H9 (cell line): Measurements from ENCODE around the gene HACL1. TPM values are rescaled to one million over a fixed set of nuclear protein-coding genes. Genes with fewer than 3 reads are reported as not detected.

ENCODE experiments used
- DNase-seq: peaks from one replicate; pipeline ENCODE4 v3.0.0-alpha.2; 2017
- H2AFZ ChIP-seq: one replicate; pipeline ENCODE4 v1.6.1; 2013; ENCODE audit warnings: mild to moderate bottlenecking, low read length, control low read depth, moderate library complexity
- H2AK5ac ChIP-seq: 2 replicates; pipeline ENCODE4 v1.6.1; 2013; ENCODE audit warnings: low read length, control low read depth, mixed read lengths; ENCODE audit not compliant: insufficient read length
- H2BK120ac ChIP-seq: one replicate; pipeline ENCODE4 v1.6.1; 2013; ENCODE audit warnings: low read depth, mild to moderate bottlenecking, low read length, control low read depth, inconsistent platforms; ENCODE audit not compliant: poor library complexity, severe bottlenecking
- H2BK12ac ChIP-seq: 2 replicates; pipeline ENCODE4 v1.6.1; 2013; ENCODE audit warnings: low read length, control low read depth, mixed read lengths, low read depth; ENCODE audit not compliant: insufficient read length
- H2BK15ac ChIP-seq: 2 replicates; pipeline ENCODE4 v1.6.1; 2013; ENCODE audit warnings: low read depth, low read length, control low read depth
- H2BK20ac ChIP-seq: one replicate; pipeline ENCODE4 v1.6.1; 2013; ENCODE audit warnings: low read depth, mild to moderate bottlenecking, low read length, control low read depth, inconsistent platforms; ENCODE audit not compliant: poor library complexity, severe bottlenecking
- H2BK5ac ChIP-seq: 2 replicates; pipeline ENCODE4 v1.6.1; 2013; ENCODE audit warnings: low read length, control low read depth, mixed read lengths; ENCODE audit not compliant: insufficient read length
- H3K14ac ChIP-seq: 2 replicates; pipeline ENCODE4 v1.6.1; 2013; ENCODE audit warnings: low read length, control low read depth; ENCODE audit not compliant: insufficient read depth
- H3K18ac ChIP-seq: 2 replicates; pipeline ENCODE4 v1.6.1; 2013; ENCODE audit warnings: low read depth, mild to moderate bottlenecking, mixed read lengths, low read length, control low read depth; ENCODE audit not compliant: insufficient read length
- H3K23ac ChIP-seq: 2 replicates; pipeline ENCODE4 v1.6.1; 2013; ENCODE audit warnings: low read length, control low read depth, mixed read lengths, low read depth; ENCODE audit not compliant: insufficient read length
- H3K23me2 ChIP-seq: 2 replicates; pipeline ENCODE4 v1.6.1; 2013; ENCODE audit warnings: low read depth, mild to moderate bottlenecking, mixed read lengths, low read length, control low read depth; ENCODE audit not compliant: insufficient read length, poor library complexity, severe bottlenecking
- H3K27ac ChIP-seq: 2 replicates; pipeline ENCODE4 v1.5.1; 2013; ENCODE audit warnings: low read length, control low read depth, mixed read lengths, low read depth; ENCODE audit not compliant: insufficient read length
- H3K27me3 ChIP-seq: 2 replicates; pipeline ENCODE4 v1.6.1; 2013; ENCODE audit warnings: low read length, control low read depth, inconsistent platforms; ENCODE audit not compliant: insufficient read depth
- H3K4ac ChIP-seq: 2 replicates; pipeline ENCODE4 v1.6.1; 2013; ENCODE audit warnings: low read depth, mild to moderate bottlenecking, control low read depth, inconsistent platforms, low read length, moderate library complexity
- H3K4me1 ChIP-seq: 2 replicates; pipeline ENCODE4 v1.6.1; 2013; ENCODE audit warnings: low read length, control low read depth, inconsistent platforms; ENCODE audit not compliant: insufficient read depth
- H3K4me2 ChIP-seq: 2 replicates; pipeline ENCODE4 v1.6.1; 2013; ENCODE audit warnings: low read length, control low read depth, mixed read lengths; ENCODE audit not compliant: insufficient read length, insufficient read depth
- H3K56ac ChIP-seq: 2 replicates; pipeline ENCODE4 v1.6.1; 2013; ENCODE audit warnings: low read depth, mild to moderate bottlenecking, mixed read lengths, low read length, control low read depth; ENCODE audit not compliant: insufficient read length
- H3K79me1 ChIP-seq: 2 replicates; pipeline ENCODE4 v1.6.1; 2013; ENCODE audit warnings: low read depth, mild to moderate bottlenecking, moderate library complexity, low read length, control low read depth, inconsistent platforms; ENCODE audit not compliant: insufficient read depth, poor library complexity, severe bottlenecking
- H3K79me2 ChIP-seq: 2 replicates; pipeline ENCODE4 v1.6.1; 2013; ENCODE audit warnings: low read length, control low read depth, inconsistent platforms; ENCODE audit not compliant: insufficient read depth
- H3K9ac ChIP-seq: 2 replicates; pipeline ENCODE4 v1.6.1; 2013; ENCODE audit warnings: low read length, control low read depth, mixed read lengths; ENCODE audit not compliant: insufficient read length; ENCODE audit errors: extremely low read depth
- H3K9me3 ChIP-seq: one replicate; pipeline ENCODE4 v1.6.1; 2013; ENCODE audit warnings: low read depth, low read length, inconsistent platforms; ENCODE audit not compliant: control insufficient read depth
- H3T11ph ChIP-seq: one replicate; pipeline ENCODE4 v1.6.1; 2013; ENCODE audit warnings: mild to moderate bottlenecking, low read length, control low read depth, inconsistent platforms
- H4K20me1 ChIP-seq: one replicate; pipeline ENCODE4 v1.6.1; 2013; ENCODE audit not compliant: control insufficient read depth, insufficient read length, insufficient read depth
- H4K5ac ChIP-seq: 2 replicates; pipeline ENCODE4 v1.6.1; 2013; ENCODE audit warnings: low read depth, mild to moderate bottlenecking, mixed read lengths, low read length, control low read depth; ENCODE audit not compliant: insufficient read length
- H4K8ac ChIP-seq: replicated peaks from 2 replicates; pipeline ENCODE4 v1.6.1; 2013; ENCODE audit warnings: low read length, control low read depth, mixed read lengths, low read depth; ENCODE audit not compliant: insufficient read length
- H4K91ac ChIP-seq: 2 replicates; pipeline ENCODE4 v1.6.1; 2013; ENCODE audit warnings: low read depth, mild to moderate bottlenecking, moderate library complexity, mixed read lengths, low read length, control low read depth; ENCODE audit not compliant: insufficient read length
- H3K27ac Mint-ChIP-seq, 3 experiments: 2 replicates in 2 of 3; 3 replicates in 1 of 3; pipeline ENCODE4 v1.8.0; 2020 to 2021; ENCODE audit warnings: mixed read lengths in 3 of 3, mild to moderate bottlenecking in 1 of 3, moderate library complexity in 1 of 3
- H3K27me3 Mint-ChIP-seq: 2 replicates; pipeline ENCODE4 v1.8.0; 2021; ENCODE audit warnings: low read depth, mild to moderate bottlenecking, moderate library complexity, mixed read lengths
- H3K36me3 Mint-ChIP-seq, 3 experiments: 2 replicates in 2 of 3; 3 replicates in 1 of 3; pipeline ENCODE4 v1.8.0; 2020 to 2021; ENCODE audit warnings: low read depth in 3 of 3, mixed read lengths in 3 of 3; ENCODE audit not compliant: insufficient read depth in 1 of 3
- H3K4me1 Mint-ChIP-seq, 2 experiments: 2 replicates each; pipeline ENCODE4 v1.8.0; 2020; ENCODE audit warnings: mixed read lengths in 2 of 2
- H3K4me3 Mint-ChIP-seq, 2 experiments: 2 replicates in 1 of 2; 3 replicates in 1 of 2; pipeline ENCODE4 v1.8.0; 2020 to 2021; ENCODE audit warnings: mild to moderate bottlenecking in 2 of 2, mixed read lengths in 2 of 2, moderate library complexity in 1 of 2
- H3K9me3 Mint-ChIP-seq, 2 experiments: 2 replicates in 1 of 2; 3 replicates in 1 of 2; pipeline ENCODE4 v1.8.0; 2020; ENCODE audit warnings: mild to moderate bottlenecking in 2 of 2, mixed read lengths in 2 of 2, moderate library complexity in 1 of 2
- WGBS: extraction: QIAGEN DNeasy Blood & Tissue Kit; methylation state at CpG from one replicate; pipeline ENCODE4 v1.1.7; 2013; ENCODE audit warnings: missing lambda C conversion rate, low lambda C conversion rate, mixed read lengths; ENCODE audit not compliant: insufficient read length; ENCODE audit errors: extremely low coverage; 5-methylcytosine and 5-hydroxymethylcytosine counted together
- total RNA-seq: library from RNA; stranded (reverse); gene quantifications from 2 replicates; pipeline ENCODE4 v1.2.1, GENCODE V29; 2021
- TF ChIP-seq, protein P1 (sequence below): fragments of 200-600 bp; sonication (generic); conservative IDR thresholded peaks from 3 replicates; pipeline ENCODE4 v1.8.0; 2021; ENCODE audit warnings: antibody characterized with exemption, mild to moderate bottlenecking

Gene HACL1
- total RNA-seq, 1 experiment from 2014 or later: 52.6 TPM

- Histone ChIP-seq H3K18ac (no peak overlapping the region), H2BK20ac (no peak overlapping the region), H3K4me1 (no peaks in the 10 kb centered on the region), H2BK15ac (no peak overlapping the region), H3K79me1 (no peaks in the 10 kb centered on the region), H3K23me2 (no peaks in the 10 kb centered on the region), H4K91ac (no peak overlapping the region), H3K9ac (no peak overlapping the region), H3K9me3 (no peaks in the 10 kb centered on the region), H4K5ac (no peak overlapping the region), H2BK12ac (no peak overlapping the region), H3K79me2 (no peaks in the 10 kb centered on the region), H3K4ac (no peak overlapping the region), H3K27me3 (no peaks in the 10 kb centered on the region), H3K14ac (no peak overlapping the region), H3K4me2 (no peak overlapping the region), H2AFZ (no peak overlapping the region), H3T11ph (no peak overlapping the region), H2AK5ac (no peak overlapping the region), H2BK120ac (no peak overlapping the region), H3K56ac (no peak overlapping the region), H4K20me1 (no peaks in the 10 kb centered on the region), H4K8ac (no peak overlapping the region), H2BK5ac (no peak overlapping the region), H3K27ac (no peak overlapping the region), H3K23ac (no peak overlapping the region)
- Mint-ChIP-seq H3K27ac (peak overlapping the region in 1 of 3 experiments; percentile 29; a peak in 1 of 7 replicates), H3K9me3 (no peaks in the 10 kb centered on the region), H3K27me3 (no peaks in the 10 kb centered on the region), H3K4me1 (no peaks in the 10 kb centered on the region), H3K4me3 (no peak overlapping the region), H3K36me3 (peaks cover 2 to 40% (median 39%) of the 10 kb centered on the region in 3 experiments; a peak in 6 of 7 replicates)
- DNase-seq: no peak
- TF ChIP-seq, protein P1, sequence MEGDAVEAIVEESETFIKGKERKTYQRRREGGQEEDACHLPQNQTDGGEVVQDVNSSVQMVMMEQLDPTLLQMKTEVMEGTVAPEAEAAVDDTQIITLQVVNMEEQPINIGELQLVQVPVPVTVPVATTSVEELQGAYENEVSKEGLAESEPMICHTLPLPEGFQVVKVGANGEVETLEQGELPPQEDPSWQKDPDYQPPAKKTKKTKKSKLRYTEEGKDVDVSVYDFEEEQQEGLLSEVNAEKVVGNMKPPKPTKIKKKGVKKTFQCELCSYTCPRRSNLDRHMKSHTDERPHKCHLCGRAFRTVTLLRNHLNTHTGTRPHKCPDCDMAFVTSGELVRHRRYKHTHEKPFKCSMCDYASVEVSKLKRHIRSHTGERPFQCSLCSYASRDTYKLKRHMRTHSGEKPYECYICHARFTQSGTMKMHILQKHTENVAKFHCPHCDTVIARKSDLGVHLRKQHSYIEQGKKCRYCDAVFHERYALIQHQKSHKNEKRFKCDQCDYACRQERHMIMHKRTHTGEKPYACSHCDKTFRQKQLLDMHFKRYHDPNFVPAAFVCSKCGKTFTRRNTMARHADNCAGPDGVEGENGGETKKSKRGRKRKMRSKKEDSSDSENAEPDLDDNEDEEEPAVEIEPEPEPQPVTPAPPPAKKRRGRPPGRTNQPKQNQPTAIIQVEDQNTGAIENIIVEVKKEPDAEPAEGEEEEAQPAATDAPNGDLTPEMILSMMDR: no peak
- no CpG with 5 or more reads among the region's 3 CpGs for WGBS
Measured at GRCh38 chr3:15591242-15591641, 10.1 kb downstream of the HACL1 start.
